ENCODE data around the gene OR4D9. TPM values are rescaled to one million over a fixed set of nuclear protein-coding genes. Genes with fewer than 3 reads are reported as not detected.

The OR4D9 gene
- total RNA-seq, 2 donors from 2014 or later = not detected

Other genes starting within 250 kb of the OR4D9 start
- not detected for gene OR5AN1, start 152.6 kb upstream of the OR4D9 start, total RNA-seq
- not detected for gene OR5A2, start 85.1 kb upstream of the OR4D9 start, total RNA-seq
- gene OR5A1, start 75.1 kb upstream of the OR4D9 start, total RNA-seq = not detected
- not detected for gene OR4D6, start 54.6 kb upstream of the OR4D9 start, total RNA-seq
- not detected for gene OR4D10, start 38.2 kb upstream of the OR4D9 start, total RNA-seq
- not detected for gene OR4D11, start 8.0 kb upstream of the OR4D9 start, total RNA-seq
- gene OSBP, start 104.2 kb downstream of the OR4D9 start, total RNA-seq = 10 to 100 TPM; 31.7 to 37.8 TPM
- 10 to 100 TPM; 21.6 to 28.2 TPM for gene PATL1, start 157.5 kb downstream of the OR4D9 start, total RNA-seq
- not detected for gene OR10V1, start 202.3 kb downstream of the OR4D9 start, total RNA-seq
- 10 to 100 TPM; 10.6 to 14.1 TPM for gene STX3, start 243.8 kb downstream of the OR4D9 start, total RNA-seq

Data from left cardiac atrium (tissue), 2 donors.